ENCODE data around the gene MXRA8.
A peak's percentile ranks its signal among the peaks of the same experiment; 100 is the strongest.

The MXRA8 gene

DNA sequence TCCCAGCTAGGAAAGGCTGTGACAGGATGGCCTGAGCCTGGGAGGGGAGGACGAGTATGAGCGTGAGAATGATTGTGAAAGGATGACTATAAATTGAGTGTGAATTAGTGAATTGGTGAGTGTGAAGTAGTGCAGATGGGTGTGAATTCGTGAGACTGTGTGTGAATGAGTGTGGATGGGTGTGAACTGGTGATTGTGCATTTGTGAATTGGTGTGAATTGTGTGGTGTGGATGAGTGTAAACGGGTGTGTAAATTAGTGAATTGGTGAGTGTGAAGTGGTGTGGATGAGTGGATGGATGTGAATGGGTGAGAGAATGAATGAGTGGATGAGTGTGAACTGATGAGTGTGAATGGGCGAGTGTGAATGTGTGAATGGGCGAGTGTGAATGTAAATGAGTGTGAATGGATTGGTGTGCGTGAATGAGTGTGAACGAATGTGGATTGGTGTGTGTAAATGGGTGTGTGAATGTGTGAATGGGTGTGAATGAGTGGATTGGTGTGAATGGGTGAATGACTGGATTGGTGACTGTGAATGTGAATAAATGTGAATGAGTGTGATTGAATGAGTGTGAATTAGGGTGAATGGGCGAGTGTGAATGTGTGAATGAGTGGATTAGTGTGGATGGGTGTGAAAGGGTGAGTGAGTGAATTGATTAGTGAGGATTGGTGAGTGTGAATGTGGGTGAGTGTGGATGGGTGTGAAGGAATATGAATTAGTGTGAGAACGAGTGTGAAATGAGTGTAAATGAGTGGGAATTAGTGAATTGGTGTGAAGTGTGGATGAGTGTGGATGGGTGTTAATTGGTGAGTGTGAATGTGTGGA lies 7.7 kb upstream of the MXRA8 start:
- DNase-seq = no peak

DNA sequence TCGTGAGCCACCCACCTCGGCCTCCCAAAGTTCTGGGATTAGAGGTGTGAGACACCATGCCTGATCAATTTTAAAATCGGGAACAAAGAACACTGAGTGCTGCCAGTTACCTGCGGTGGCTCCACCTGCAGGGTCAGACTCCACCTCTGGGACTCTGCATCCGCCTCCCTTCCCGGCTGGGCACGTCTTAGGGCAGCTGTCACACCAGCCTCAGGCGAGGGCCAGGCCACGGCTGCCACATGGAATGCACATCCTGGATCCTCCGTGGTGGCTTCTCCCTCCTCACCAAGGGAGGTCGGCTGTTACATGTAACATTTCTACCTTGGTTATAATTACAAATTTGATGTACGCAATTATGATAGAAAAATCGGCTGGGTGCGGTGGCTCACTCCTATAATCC lies 5.9 kb upstream of the MXRA8 start:
- DNase-seq = no peak

DNA sequence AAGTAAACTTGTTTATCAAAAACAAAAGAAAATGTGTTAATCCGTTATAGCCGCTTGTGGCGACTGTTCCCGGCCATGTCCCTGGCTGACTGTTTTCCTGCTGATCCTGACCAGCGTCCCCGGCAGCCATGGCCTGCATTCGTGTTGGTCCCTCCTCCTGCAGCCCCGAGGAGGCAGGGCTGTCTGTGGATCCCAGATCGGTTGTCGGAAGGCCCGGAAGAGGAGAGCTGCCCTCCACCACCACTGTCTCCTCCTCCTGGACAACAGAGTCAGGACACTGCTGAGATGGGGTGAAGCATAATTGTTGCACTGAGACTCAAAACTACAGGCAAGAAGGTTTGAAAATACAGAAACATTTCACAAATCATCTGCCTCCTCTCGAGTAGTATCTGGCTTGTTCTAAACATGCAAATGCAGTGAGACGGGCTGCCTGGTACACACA lies 3.6 kb upstream of the MXRA8 start:
- DNase-seq = peak in 1 of 2 experiments; percentile 55

DNA sequence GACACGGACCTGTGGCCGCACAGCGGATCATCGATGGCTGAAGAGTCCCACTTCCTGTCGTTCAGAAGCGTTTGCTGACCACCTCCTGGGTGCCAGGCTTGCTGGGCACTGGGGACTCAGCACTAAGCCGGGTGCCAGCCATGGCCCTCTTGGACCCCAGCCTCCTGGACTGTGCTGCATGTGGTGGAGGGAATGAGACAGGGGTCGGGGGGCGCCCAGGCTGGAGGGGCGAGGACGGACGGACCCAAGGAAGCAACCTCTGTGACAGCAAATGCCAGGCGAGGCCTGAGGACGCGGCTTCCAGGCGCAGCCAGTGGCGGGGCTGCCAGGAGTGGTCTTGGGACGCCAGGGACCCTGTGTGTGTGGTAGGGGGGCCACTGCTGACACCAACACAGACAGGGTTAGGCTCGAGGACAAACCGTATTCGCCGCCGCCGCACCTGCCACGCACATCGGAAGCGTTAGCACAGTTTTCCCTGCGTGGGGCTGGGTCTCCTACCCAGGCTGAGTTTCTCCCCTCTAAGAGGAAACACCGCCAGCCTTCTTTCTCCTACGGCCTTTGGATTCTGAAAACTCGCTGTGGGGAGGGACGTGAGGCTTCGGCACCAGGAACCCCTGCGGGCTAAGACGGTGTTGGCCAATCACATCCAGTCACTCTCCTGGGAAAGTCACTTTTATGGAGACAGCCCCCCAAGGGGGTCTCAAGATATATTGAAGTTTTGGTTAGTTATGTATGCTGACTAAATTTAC lies 3.1 kb upstream of the MXRA8 start:
- DNase-seq = no peak

DNA sequence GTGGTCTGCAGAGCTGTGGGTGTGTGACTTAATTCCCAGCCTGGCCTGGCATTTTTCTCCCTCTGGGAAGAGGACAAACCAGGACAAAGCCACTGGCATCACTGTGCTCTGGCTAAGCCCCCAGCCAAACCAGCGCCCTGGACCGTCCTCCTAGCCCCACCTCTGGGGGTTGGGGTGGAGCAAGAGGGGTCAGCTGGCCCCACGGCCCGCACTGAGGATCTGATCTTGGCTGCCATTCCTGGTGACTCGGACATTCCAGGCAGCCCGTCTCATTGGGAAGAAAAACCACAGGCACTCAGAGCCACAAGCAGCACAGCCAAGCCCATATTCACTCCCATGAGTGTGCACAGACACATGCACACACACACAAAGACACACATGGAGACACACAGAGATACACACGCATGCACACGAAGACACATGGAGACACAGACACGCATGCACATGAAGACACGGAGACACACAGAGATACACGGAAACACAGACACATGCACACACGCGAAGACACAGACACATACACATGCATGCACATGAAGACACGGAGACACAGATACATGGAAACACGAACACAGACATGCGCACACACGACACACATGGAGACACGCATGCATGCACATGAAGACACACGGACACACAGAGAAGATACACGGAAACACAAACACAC lies 2.3 kb upstream of the MXRA8 start:
- no peak for DNase-seq

DNA sequence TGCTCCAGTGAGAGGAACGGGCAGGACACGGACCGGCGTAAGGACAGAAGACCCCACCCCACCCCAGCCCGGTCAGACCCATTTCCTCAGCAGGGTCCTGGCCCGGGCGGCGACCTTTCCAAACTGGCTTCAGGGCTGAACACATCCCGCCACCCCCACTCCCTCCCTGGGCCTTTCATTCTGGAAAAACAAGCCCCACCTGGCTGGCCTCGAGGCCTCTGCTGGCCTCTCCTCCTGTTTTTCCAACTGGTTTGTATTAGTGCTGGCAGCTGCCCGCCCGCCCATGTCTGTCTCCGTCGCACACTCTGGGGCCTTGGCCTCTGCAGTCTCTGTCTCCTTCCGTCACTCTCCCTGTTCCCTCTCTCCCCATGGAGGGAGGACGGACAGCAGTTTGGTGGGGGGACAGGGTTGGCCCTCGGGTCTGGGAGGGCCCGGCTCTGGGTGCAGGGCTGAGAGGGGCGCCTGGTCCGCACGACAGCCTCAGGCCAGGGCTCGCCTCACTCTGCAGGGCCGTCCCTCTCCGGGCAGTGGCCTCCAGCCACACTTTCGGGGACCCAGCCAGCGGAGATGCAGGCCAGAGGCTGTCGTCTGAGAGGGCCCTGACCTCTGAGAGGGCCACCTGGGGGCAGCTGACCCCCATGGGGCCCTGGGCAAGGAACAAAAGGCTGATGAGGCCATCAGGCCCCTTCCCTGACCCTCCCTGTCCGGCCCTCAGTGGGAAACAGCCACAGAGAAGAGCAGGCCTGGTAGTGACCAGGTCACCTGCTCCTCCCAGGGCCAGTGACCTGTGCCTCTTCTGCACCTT lies 1.5 kb upstream of the MXRA8 start:
- no peak for DNase-seq

DNA sequence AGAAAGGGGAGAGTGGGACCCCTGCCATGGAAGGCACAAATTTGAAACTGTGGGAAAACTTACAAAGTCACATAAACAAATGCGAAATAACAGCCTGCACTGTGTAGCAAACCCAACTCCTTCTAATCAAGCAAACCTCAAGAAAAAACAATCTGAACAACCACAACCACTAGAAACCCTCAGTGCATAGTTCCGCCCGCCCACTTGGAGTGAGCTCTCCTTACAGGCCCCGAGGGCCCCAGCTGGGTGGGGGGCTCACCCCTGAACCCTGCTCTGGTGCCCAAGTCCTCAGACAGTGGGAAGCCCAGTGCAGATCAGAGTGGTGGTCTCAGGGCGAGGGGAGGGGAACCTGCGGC lies 931 bp upstream of the MXRA8 start:
- no peak for DNase-seq

DNA sequence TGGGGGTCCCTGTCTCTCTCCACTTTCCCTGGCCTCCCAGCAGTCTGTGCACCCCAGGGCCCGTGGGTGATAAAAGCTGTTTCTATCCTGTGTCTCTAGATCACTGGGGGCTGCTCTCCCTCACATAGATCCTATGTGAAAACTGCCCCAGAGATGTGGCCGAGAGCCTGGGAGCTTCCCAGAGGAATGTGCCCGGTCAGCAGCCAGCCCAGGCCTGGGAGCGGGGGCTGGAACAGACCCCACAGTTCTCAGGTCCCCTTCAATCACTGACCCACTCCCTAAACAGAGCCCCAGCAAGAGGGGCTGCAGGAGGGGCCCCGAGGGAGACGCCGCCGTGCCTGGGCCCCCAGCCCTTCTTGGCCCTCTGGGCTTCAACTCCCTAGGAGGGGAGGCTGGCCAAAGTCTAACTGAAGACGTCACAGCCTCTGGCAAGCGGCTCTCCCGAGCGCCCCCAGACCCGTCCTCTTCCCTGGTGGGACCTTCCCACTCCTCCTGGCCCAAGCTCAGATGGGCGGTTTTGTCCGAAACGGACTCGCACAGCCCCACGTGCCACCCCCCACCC lies 403 bp downstream of the MXRA8 start:
- DNase-seq = no peak

DNA sequence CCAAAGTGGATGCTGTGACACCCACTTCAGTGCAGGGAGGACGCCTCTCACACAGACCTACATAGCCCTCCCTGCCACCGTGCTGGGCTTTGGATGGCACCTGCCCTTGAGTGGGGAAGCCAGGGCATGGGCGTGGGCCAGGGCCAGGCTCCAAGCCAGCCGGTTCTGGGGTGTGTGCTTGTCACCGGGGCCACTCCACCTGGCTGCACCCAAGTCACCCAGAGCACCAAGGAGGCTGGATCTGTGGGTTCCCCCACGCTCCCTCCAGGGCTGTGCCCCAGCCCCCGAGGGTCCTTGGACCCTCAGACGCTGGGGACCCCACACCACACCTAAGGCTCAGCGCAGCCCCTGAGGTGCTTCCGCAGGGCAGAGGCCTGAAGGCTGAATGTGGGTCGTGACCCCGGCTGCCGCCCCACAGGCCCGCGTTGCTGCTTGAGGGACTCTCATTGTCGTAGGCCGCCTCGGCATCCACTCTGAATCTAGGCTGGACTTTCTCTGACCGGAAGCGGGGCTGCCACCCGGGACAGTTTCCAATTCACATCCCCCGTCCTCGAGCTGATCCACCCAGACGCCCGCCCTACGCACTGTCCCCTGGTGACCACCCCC lies 1.5 kb downstream of the MXRA8 start:
- DNase-seq = no peak

DNA sequence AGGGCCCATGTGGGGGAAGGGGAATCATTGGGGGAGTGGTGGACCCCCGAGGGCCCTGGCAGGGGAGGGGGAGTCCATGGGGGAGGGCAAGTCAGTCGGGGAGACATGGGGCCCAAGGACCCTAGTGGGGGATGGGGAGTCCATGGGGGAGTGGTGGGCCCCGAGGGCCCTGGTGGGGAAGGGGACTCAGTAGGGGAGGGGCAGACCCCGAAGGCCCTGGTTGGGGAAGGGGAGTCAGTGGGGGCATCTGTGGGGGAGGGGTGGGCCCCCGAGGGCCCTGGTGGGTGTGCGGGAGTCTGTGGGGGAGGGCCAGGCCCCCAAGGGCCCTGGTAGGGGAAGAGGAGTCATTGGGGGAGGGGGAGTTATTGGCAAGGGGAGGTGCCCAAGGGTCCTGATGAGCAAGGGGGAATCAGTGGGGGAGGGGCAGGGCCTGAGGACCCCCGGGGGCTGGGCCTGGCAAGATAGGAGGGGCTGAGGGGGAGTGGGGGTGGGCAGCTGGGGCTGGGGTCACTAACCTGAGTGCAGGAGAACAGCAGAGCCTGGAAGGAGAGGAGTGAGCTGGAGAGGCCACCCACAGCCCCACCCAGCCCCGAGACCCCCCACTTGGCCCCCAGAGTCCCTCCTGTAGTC lies 2.1 kb downstream of the MXRA8 start:
- DNase-seq = no peak

DNA sequence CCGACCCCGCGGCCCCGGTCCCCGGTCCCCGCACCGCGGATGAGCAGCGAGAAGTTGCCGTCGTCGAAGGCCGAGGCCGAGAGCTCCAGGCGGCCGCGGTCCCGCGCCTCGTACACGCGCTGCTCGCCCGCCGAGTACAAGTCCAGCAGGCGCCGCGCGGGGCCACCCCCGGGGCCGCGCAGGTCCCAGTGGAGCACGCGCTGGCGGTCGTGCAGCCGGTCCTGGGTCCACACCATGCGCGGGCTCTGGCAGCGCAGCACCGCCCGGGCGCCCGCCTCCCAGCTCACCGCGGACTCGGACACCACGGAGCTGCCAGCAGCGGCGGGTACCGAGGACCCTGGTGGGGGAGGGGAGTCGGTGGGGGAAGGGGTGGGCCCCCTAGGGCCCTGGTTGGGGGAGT lies 2.9 kb downstream of the MXRA8 start:
- peak in 1 of 2 experiments; percentile 83 for DNase-seq

DNA sequence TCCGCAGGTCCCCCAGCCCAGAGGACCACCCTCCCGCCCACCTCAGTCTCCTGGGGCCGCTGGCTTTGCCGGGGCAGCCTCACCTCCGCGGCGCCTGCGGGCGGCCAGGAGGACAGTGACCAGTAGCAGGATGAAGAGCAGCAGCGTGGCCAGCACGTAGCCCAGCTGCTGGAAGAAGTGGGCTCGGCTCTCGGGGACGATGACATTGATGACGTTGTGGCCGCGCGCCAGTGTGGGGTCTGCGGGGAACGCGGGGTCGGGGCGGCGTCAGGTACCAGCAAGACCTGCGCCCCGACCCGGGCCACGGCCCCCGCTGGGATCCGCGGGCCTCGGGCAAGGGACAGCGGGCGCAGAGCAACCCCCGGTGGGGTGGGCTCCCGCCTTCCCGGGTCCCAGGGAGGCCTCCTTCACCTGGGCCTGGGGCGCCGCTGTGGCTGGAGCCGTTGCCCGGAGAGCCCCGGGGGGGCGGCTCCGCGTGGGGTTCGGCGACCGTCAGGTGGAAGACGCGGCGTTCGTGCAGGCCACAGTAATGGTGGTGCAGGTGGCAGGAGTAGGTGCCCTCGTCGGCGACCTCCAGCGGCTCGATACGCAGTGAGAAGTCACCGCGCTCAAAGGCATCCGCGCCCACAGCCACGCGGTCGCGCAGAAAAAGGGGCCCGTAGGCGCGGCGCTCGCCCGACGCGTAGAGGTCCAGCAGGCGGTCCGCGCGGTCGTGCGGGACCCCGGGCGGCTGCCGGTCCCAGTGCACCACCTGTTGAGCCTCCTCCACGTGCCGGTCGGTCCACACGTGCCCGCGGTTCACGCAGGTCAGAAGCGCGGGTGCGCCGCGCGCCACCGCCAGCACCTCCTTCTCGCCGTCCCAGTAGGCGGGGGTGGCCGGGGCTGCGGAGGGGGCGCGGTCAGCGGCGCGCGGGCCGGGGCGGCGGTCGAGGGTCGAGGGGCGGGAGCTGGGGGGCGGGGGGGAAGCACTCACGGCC lies 3.8 kb downstream of the MXRA8 start:
- no peak for DNase-seq

DNA sequence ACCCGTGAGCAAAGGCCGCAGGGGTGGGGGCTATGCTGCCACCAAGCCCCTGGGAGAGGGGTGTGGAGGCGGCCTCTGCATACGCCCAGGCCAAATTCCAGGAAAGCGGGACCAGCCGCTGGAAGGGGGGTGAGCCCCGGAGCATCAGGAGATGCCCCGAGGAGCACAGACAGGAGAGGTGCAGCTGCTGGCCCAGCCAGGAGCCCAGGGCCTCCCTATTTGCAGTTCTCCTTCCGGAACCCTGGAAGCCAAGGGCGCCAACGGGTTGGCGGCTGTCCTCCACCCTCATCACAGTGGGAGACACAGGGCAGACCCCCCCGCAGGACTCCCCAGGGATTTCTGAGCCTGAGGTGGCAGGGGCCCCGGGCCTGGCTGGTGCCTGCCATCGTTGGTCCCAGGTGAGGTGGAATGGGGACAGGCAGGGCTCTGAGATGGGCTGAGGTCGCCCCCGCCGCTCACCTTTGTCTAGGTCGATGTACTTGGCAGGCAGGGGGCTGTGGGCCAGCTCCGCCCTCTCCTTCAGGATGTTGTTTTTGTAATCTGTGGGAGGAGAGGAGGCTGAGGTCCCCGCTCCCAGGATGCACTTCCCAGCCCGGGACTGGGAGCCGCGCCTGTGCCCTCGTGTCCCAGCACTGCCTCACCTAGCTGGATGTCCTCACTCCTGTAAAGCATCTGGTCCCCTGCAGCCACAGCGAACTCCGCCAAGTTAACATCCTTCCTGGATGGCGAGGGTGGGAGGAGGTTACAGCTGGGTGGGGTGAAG lies 4.8 kb downstream of the MXRA8 start:
- no peak for DNase-seq

DNA sequence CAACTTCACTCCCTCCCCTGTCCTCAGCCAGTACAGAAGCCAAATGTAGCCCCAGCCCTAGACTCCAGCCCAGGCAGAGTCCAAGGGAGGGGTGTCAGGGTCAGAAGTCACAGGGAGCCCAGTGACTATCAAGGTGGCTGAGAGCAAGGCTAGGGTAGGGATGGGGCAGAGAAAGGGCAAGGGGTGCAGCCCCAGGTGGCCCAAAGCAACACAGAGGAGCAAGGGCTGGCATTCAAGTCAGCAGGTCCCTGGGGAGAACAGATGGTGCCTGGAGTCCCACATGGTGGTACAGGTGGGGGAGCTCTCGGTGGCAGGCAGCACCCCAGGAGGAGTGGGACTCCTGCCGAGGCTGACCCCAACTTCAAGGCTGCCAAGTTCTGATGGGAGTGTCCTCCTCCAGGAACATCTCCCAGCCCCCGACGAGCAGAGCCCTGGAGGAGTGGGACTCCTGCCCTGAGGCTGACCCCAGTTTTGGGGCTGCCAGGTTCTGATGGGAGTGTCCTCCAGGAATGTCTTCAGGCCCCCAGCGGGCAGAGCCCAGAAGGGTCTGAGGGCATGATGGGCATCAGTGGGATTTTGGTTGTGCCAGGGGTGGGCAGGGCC lies 5.5 kb downstream of the MXRA8 start:
- no peak for DNase-seq

DNA sequence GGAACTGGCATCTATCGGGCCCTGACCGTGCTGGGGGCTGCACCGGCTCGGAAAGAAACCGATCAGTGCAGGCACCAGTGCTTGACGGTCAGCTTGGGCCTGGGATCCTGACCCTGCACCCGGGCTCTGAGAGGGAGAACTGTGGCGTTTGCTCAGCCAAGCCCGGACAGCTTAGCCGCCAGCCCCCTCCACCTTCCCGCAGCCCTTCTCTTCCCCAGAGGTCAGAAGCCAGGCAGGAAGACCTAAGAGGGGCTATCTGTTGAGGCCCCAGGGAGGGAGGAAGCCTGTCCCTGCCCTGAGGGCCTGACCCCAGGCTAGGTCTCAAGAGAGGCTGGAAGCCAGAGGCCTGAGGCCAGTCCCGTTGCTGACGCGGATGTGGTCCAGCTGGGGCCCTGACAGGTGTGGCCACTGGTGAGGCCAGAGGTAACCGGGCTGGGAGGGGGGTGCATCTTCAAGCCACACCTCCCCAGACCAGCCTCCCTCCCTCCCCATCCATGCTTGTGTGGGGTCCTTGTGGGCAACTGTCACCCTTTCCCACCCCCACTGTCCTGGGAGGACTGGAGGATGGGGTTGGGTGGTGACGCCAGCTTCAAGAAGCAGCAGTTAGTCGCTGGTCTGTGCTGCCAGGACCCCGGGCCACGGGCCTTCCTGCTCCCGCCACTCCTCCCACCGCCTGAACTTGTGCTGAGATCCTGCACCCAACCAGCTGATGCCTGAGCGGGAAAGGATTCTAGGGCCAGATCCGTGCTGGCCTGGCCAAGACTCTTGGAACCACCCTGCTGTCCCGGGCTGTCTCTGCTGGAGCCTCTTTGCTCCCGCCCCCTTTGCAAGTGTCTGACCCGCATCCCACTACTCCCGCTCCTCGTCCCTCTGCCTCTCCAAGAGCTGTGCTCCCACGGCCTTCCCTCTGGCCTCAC lies 6.6 kb downstream of the MXRA8 start:
- no peak for DNase-seq

DNA sequence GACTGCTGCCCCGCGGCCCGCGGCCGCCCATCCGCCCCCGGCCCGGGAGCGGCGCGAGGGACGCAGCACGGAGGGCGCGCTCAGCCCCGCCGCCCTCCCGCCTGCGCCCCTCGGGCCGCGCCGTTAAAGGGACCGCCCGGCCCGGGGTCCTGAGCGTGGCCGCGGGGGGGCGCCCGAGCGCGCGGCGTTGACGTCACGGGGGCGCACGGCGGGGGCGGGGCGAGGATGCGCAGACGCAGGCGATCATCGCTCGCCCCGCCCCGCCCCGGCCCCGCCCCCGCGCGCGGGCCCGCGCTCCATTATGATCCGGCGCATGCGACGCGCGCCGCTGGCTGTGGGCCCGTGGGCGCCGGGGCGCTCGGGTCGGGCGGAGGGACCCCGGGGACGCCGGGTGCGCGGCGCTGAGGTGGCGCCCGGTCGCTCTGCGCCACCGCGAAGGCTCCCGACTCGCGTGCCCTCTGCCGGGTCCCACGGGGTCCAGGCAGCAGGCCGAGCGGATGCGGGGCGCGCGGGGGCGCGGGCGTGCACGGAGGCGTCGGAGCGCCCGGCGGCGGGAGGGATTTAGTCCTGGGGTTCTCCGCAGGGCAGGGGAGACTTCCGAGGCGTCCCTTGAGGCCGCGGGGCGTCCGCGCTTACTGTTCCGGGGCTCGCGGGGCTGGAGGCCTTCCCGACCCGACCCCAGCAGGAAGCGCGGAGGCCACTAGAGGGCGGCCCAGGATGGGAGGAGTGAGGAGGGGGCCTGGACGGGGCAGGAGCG lies 8.9 kb downstream of the MXRA8 start, which contains the start of gene DVL1:
DVL1 (minus strand) TSS at position 163 of the 757 bp plus-strand sequence. CDS start 353 bp downstream, outside the sequence.
- DNase-seq = peak in 1 of 2 experiments; percentile 79

Data from NCI-H526 (cell line).